22Rv1 (cell line): ENCODE results near the gene FOXS1.

Source experiments
- H3K27ac ChIP-seq: fragments of 450-650 bp; 2 replicates; pipeline ENCODE4 v1.5.1; 2017
- ZFX ChIP-seq: fragments of 450-650 bp; IDR thresholded peaks from 2 replicates; pipeline ENCODE4 v1.6.1; 2017; ENCODE audit warnings: antibody characterized with exemption, borderline replicate concordance
- TF ChIP-seq, protein P1 (sequence below): fragments of 450-650 bp; IDR thresholded peaks from 2 replicates; pipeline ENCODE4 v1.5.1; 2017; ENCODE audit warnings: mild to moderate bottlenecking

Gene FOXS1

DNA sequence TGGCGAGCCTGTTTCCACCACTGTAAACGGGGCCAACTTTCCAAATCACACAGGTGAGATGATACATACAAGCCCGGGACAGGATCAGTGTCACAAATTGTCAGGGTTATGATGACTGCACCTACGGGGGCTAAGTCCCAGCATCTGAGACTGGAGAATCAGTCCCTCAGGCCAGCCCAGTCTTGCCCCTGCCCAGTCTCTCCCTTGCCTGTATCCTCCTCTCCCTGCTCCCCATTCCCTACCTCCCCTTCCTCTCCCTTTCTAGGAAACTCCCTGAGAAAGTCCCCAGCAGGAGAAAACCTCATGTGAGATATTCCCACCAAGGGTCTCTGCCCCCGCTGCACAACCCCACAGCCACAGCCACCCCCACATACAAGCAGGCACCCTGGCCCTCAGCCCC lies 1.5 kb downstream of the FOXS1 start:
- H3K27ac ChIP-seq: no peak overlapping the region
- TF ChIP-seq ZFX: no peak
- TF ChIP-seq, protein P1, sequence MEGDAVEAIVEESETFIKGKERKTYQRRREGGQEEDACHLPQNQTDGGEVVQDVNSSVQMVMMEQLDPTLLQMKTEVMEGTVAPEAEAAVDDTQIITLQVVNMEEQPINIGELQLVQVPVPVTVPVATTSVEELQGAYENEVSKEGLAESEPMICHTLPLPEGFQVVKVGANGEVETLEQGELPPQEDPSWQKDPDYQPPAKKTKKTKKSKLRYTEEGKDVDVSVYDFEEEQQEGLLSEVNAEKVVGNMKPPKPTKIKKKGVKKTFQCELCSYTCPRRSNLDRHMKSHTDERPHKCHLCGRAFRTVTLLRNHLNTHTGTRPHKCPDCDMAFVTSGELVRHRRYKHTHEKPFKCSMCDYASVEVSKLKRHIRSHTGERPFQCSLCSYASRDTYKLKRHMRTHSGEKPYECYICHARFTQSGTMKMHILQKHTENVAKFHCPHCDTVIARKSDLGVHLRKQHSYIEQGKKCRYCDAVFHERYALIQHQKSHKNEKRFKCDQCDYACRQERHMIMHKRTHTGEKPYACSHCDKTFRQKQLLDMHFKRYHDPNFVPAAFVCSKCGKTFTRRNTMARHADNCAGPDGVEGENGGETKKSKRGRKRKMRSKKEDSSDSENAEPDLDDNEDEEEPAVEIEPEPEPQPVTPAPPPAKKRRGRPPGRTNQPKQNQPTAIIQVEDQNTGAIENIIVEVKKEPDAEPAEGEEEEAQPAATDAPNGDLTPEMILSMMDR: no peak

DNA sequence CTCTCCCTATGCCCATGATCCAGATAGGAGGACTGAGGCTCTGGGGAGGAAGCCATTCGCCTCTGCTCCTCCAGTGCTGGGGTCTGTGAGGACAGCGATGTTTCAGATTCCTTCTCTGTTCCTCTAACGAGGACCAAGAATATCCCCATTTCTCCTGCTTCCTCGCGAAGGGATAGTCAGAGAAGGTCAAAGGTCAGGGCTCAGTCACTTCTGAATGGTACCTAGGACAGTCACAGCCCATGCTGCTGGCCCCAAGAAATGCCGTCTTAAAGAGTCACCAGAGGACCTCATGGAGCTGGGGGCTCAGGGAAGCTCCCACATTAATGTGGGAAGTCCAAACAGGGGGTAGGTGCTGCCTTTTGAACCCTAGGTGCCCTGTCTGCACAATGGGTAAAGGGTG lies 2.1 kb downstream of the FOXS1 start:
- no peak overlapping the region for H3K27ac ChIP-seq
- TF ChIP-seq ZFX: no peak
- TF ChIP-seq, protein P1: no peak

DNA sequence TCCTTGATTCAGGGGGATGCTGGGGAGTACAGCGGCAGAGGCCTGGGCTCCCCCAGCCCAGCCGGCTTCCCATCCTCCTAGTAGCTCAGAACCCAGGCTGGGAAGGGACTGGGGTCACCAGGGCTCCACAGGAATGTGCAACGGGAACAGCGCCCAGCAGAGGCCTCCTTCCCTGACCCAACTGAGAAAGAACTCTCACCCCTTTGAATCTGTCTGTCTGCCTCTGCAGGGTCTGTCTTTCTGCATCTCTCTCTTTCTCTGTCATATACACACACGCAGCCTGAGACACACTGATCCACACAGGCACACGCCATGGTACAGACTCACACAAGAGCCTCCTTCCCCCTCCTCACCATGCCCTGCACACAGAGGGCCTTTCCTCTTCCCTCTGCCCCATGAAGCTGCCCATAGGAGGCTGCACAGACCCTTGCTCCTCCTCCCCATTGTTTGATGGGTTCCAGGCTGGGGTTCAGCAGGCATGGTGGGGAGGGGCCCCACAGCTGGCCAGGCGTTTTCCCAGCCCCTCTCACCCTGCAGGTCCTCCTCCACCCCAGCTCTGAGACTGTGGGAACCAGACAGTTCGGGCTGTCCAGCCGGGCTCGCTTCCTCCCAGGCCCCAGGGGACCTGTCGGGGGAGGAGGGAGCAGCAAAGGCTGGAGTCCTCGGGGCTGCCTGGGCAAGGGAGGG lies 2.8 kb downstream of the FOXS1 start:
- no peak overlapping the region for H3K27ac ChIP-seq
- TF ChIP-seq, protein P1: no peak
- no peak for TF ChIP-seq ZFX

DNA sequence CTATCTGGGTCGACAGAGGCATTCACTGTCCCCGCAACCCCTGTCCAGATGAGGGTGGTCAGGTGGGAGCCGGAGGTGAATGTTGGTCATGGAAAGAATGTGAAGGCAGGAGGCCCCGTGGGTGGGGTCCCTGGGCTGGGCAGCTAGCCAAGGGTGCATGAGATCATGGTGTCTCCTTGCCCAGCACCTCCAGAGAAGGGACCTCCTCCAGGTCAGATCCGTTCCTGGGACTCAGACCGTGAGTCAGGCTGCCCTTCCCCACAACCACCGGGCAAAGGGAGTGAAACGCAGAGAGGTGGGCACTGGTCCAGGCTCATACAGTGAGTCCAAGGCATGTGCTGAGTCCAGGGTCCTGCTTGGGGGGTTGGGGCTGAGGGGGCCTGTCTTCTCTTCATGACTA lies 3.5 kb downstream of the FOXS1 start:
- no peak overlapping the region for H3K27ac ChIP-seq
- TF ChIP-seq ZFX: no peak
- TF ChIP-seq, protein P1: no peak

DNA sequence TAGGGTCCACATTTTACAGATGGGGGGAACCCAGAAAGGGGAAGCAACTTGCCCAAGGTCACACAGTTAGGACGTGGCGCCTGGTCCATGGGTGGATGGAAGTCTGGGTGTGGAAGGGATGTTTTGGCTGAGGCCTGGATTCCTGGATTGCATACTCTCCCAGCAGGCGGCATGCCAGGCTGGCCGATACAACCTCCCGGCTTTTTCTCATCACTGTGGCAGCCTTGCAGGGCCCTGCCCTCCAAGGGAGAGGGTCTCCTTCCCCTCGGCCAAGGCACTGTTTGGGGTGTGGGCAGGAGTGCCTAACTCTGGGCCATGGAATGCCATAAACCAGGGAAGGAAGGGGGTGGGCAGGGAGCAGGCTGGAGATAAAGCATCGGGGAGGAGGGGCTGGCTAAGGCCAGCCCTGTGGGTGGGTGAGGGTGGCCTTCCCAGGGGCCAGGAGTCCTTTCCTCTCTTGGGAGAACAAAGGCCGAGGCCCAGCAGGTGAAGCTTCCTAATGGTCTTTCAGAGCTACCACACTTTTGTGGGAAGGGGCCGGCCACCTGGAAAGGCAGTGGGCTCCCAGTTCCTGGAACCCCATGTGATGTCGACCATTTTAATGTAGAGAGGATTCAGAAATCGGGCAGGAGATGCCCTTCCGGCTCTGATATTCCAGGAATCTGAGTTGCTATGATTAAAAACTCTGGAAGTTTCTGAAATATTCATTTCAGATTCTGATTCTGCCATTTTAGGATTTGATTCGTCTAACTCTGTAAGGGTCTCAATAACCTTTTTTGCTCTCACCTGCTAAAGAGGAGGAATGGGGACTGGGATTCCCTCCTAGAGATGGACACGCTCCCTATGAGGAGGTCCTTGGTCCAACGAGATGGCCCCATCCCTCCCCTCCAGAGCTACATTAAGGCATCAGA lies 4.2 kb downstream of the FOXS1 start:
- TF ChIP-seq, protein P1: no peak
- TF ChIP-seq ZFX: no peak
- H3K27ac ChIP-seq: no peak overlapping the region

DNA sequence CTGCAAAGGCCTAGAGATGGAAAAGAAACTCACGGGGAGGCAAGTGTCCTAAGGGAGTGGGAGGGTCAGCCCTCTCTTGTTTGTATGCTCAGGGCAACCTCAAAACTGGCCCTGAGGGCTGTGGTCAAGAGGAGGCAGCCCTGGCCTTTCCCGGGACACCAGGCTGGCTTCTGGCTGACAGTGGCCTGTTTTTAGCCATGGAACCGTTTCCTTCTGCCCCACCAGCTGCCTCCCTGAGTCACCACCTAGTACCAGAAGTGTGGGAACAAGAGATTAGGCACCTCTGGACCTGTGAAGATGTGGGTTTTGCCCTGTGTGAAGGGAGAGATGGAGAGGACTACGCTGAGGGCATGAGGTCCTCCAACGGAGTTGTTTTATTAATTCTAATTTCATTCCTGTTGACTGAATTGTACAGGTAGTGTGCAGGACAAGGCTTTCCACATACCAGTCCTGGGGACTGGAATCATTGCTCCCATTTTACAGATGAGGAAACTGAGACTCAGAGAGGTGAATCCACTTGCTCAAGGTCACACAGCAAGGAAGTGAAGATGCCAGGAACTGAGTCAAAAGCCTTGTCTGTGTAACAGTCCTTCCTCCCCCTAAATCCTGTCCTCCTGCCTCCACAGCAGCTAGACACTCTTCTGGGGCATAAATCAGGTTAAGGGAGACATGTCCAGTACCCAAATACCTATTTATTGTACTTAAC lies 5.5 kb downstream of the FOXS1 start:
- no peak for TF ChIP-seq ZFX
- TF ChIP-seq, protein P1: no peak
- H3K27ac ChIP-seq: no peak overlapping the region
